MM.1S (cell line): Measurements from ENCODE around the gene PUS1.
A peak's percentile ranks its signal among the peaks of the same experiment; 100 is the strongest.

Source experiments
- DNase-seq: peaks from one replicate; pipeline ENCODE4 v3.0.0-alpha.2; 2015
- H2AFZ ChIP-seq: fragments of 300-600 bp; sonication (generic); 2 replicates; pipeline ENCODE4 v1.6.0; 2016; ENCODE audit warnings: antibody characterized with exemption, low read length
- H3F3A ChIP-seq: fragments of 300-600 bp; sonication (generic); 2 replicates; pipeline ENCODE4 v1.6.1; 2016; ENCODE audit warnings: mild to moderate bottlenecking, antibody characterized with exemption, low read length, moderate library complexity, mixed read lengths; ENCODE audit not compliant: insufficient read depth
- H3K27ac ChIP-seq: fragments of 300-600 bp; sonication (generic); 2 replicates; pipeline ENCODE4 v1.5.1; 2016; ENCODE audit warnings: mild to moderate bottlenecking, low read length
- H3K27me3 ChIP-seq: fragments of 300-600 bp; sonication (generic); replicated peaks from 2 replicates; pipeline ENCODE4 v1.6.0; 2016; ENCODE audit warnings: low read length; ENCODE audit not compliant: insufficient read depth
- H3K36me3 ChIP-seq: fragments of 300-600 bp; sonication (generic); replicated peaks from 2 replicates; pipeline ENCODE4 v1.6.1; 2016; ENCODE audit warnings: mild to moderate bottlenecking, low read length, mixed read lengths; ENCODE audit not compliant: insufficient read depth
- H3K4me1 ChIP-seq: fragments of 300-600 bp; sonication (generic); 2 replicates; pipeline ENCODE4 v1.6.1; 2016; ENCODE audit warnings: low read length, mixed read lengths
- H3K4me2 ChIP-seq: fragments of 300-600 bp; sonication (generic); 2 replicates; pipeline ENCODE4 v1.6.0; 2016; ENCODE audit warnings: low read depth, low read length
- H3K4me3 ChIP-seq: fragments of 300-600 bp; sonication (generic); 2 replicates; pipeline ENCODE4 v1.5.1; 2016; ENCODE audit warnings: low read length, mixed read lengths
- H3K79me2 ChIP-seq: fragments of 300-600 bp; sonication (generic); 2 replicates; pipeline ENCODE4 v1.6.1; 2016; ENCODE audit warnings: mixed run types, low read length, mixed read lengths
- H3K9ac ChIP-seq: fragments of 300-600 bp; sonication (generic); 2 replicates; pipeline ENCODE4 v1.6.1; 2016; ENCODE audit warnings: low read length, mixed read lengths
- H3K9me2 ChIP-seq: fragments of 300-600 bp; sonication (generic); replicated peaks from 2 replicates; pipeline ENCODE4 v1.6.1; 2016; ENCODE audit warnings: mild to moderate bottlenecking, low read length, mixed read lengths; ENCODE audit not compliant: insufficient read depth
- H3K9me3 ChIP-seq: fragments of 300-600 bp; sonication (generic); replicated peaks from 2 replicates; pipeline ENCODE4 v1.6.1; 2016; ENCODE audit warnings: mild to moderate bottlenecking, low read length, mixed read lengths; ENCODE audit not compliant: insufficient read depth
- H4K20me1 ChIP-seq: fragments of 300-600 bp; sonication (generic); 2 replicates; pipeline ENCODE4 v1.6.1; 2016; ENCODE audit warnings: mild to moderate bottlenecking, low read length, moderate library complexity, mixed read lengths; ENCODE audit not compliant: insufficient read depth
- CTCF ChIP-seq: fragments of 300-600 bp; sonication (generic); IDR thresholded peaks from 2 replicates; pipeline ENCODE4 v1.5.1; 2016; ENCODE audit warnings: antibody characterized with exemption, low read length, mixed read lengths
- EZH2 ChIP-seq: fragments of 300-600 bp; sonication (generic); optimal IDR thresholded peaks from 2 replicates; pipeline ENCODE3; 2017; ENCODE audit warnings: low read depth, mild to moderate bottlenecking, antibody characterized with exemption, low read length, mixed read lengths
- EZH2phosphoT487 ChIP-seq: fragments of 300-600 bp; sonication (generic); IDR thresholded peaks from 2 replicates; pipeline ENCODE4 v1.6.1; 2018; ENCODE audit warnings: antibody characterized with exemption, low read length

The PUS1 gene

GRCh38 chr12:131895640-131896079, 33.4 kb upstream of the PUS1 start:
- H3K27me3 ChIP-seq: no peaks in the 10 kb centered on the region
- H4K20me1 ChIP-seq: no peaks in the 10 kb centered on the region
- no peaks in the 10 kb centered on the region for H3K9me2 ChIP-seq
- no peaks in the 10 kb centered on the region for H3F3A ChIP-seq
- no peak for TF ChIP-seq EZH2phosphoT487
- TF ChIP-seq EZH2: no peak
- TF ChIP-seq CTCF: no peak
- DNase-seq: no peak
- H3K79me2 ChIP-seq: no peaks in the 10 kb centered on the region; the same call in 1 of the 2 replicates
- no peaks in the 10 kb centered on the region for H3K36me3 ChIP-seq
- H3K9me3 ChIP-seq: no peaks in the 10 kb centered on the region
- peak overlapping the region; percentile 67; the same call in 1 of the 2 replicates for H3K27ac ChIP-seq
- peak overlapping the region; percentile 82 for H3K9ac ChIP-seq
- peak overlapping the region; percentile 87 for H3K4me2 ChIP-seq
- H2AFZ ChIP-seq: no peak overlapping the region
- peak overlapping the region; percentile 67 for H3K4me3 ChIP-seq
- H3K4me1 ChIP-seq: no peaks in the 10 kb centered on the region

GRCh38 chr12:131896080-131896810, 32.8 kb upstream of the PUS1 start:
- no peaks in the 10 kb centered on the region; the same call in 1 of the 2 replicates for H3K79me2 ChIP-seq
- H3K27me3 ChIP-seq: no peaks in the 10 kb centered on the region
- H3F3A ChIP-seq: no peaks in the 10 kb centered on the region
- no peak for TF ChIP-seq CTCF
- TF ChIP-seq EZH2phosphoT487: no peak
- no peak for TF ChIP-seq EZH2
- H3K9me3 ChIP-seq: no peaks in the 10 kb centered on the region
- H3K36me3 ChIP-seq: no peaks in the 10 kb centered on the region
- 0 out of 2 replicates have a peak overlapping the region, but pooled peaks have one; percentile 23 for H2AFZ ChIP-seq
- DNase-seq: peak; percentile 76
- peak overlapping the region; percentile 82 for H3K9ac ChIP-seq
- H3K27ac ChIP-seq: peak overlapping the region; percentile 67; the same call in 1 of the 2 replicates
- peak overlapping the region; percentile 87 for H3K4me2 ChIP-seq
- H3K4me1 ChIP-seq: no peaks in the 10 kb centered on the region
- H3K9me2 ChIP-seq: no peaks in the 10 kb centered on the region
- H4K20me1 ChIP-seq: no peaks in the 10 kb centered on the region
- H3K4me3 ChIP-seq: peak overlapping the region; percentile 67

- Histone ChIP-seq H3K27me3 (no peaks in the 10 kb centered on the region), H3K4me2 (peak overlapping the region; percentile 87), H3F3A (no peaks in the 10 kb centered on the region), H3K36me3 (no peaks in the 10 kb centered on the region), H3K9me2 (no peaks in the 10 kb centered on the region), H3K79me2 (no peaks in the 10 kb centered on the region; the same call in 1 of the 2 replicates), H3K27ac (peak overlapping the region; percentile 67; the same call in 1 of the 2 replicates), H2AFZ (no peak overlapping the region), H3K4me3 (peak overlapping the region; percentile 67), H4K20me1 (no peaks in the 10 kb centered on the region), H3K9me3 (no peaks in the 10 kb centered on the region), H3K4me1 (no peaks in the 10 kb centered on the region), H3K9ac (peak overlapping the region; percentile 82)
- no peak for TF ChIP-seq EZH2phosphoT487
- TF ChIP-seq EZH2: no peak
- no peak for TF ChIP-seq CTCF
- no peak for DNase-seq
Observed at GRCh38 chr12:131896811-131897270, 32.2 kb upstream of the PUS1 start.
